HepG2 (cell line): ENCODE data around the gene ARMH3. TPM values are rescaled to one million over a fixed set of nuclear protein-coding genes. Genes with fewer than 3 reads are reported as not detected.

Source experiments
- NR2F1 ChIP-seq, 2 experiments: fragments of 450-650 bp in 1 of 2; formaldehyde crosslinking in 1 of 2; IDR thresholded peaks; 2 replicates each; pipeline versions ENCODE4 v1.5.0 to v1.6.1; 2016 to 2020; ENCODE audit warnings: mild to moderate bottlenecking in 1 of 2, missing compliant biosample characterization in 1 of 2, missing genetic modification reagents in 1 of 2, moderate library complexity in 1 of 2
- SALL1 ChIP-seq: sonication (generic); formaldehyde crosslinking; IDR thresholded peaks from 2 replicates; pipeline ENCODE4 v1.8.0; 2022; ENCODE audit warnings: mild to moderate bottlenecking, missing genetic modification reagents
- polyA plus RNA-seq, 8 experiments: library from polyadenylated mRNA; depleted of rRNA in 3 of 8; stranded (reverse) in 7 of 8; unstranded in 1 of 8; fragments of >200 nt; fragmentation: Illumina TruSeq in 4 of 8; extraction: Trizol in 4 of 8; gene quantifications; 2 replicates each; pipeline versions ENCODE4 v1.2.1 to v1.2.3, GENCODE V29; 2011 to 2016; ENCODE audit warnings: low read depth in 4 of 8, missing spikeins in 1 of 8, mixed read lengths in 1 of 8; ENCODE audit not compliant: insufficient read depth in 1 of 8
- total RNA-seq, 5 experiments: library from RNA; depleted of rRNA; stranded (reverse); fragments of >200 nt; fragmentation: Illumina TruSeq; extraction: Trizol; gene quantifications; 2 replicates each; pipeline ENCODE4 v1.2.3, GENCODE V29; 2016; ENCODE audit warnings: low read depth in 1 of 5
- TF ChIP-seq, protein P1 (sequence below): sonication (generic); formaldehyde crosslinking; IDR thresholded peaks from 2 replicates; pipeline ENCODE4 v1.5.1; 2020; ENCODE audit warnings: mild to moderate bottlenecking, missing genetic modification reagents, borderline replicate concordance
- TF ChIP-seq, protein P2 (sequence below): sonication (generic); formaldehyde crosslinking; IDR thresholded peaks from 2 replicates; pipeline ENCODE4 v1.8.0; 2022; ENCODE audit warnings: mild to moderate bottlenecking, missing genetic modification reagents
- TF ChIP-seq, protein P3 (sequence below): sonication (generic); formaldehyde crosslinking; IDR thresholded peaks from 2 replicates; pipeline ENCODE4 v1.4.0; 2020; ENCODE audit warnings: missing genetic modification reagents, mild to moderate bottlenecking, borderline replicate concordance

Gene ARMH3
- total and polyA plus RNA-seq, 2 of the 13 experiments (the other 11 are each of a cell fraction or from before 2014, with no cell fraction given) = 8.4 to 16.9 TPM

DNA sequence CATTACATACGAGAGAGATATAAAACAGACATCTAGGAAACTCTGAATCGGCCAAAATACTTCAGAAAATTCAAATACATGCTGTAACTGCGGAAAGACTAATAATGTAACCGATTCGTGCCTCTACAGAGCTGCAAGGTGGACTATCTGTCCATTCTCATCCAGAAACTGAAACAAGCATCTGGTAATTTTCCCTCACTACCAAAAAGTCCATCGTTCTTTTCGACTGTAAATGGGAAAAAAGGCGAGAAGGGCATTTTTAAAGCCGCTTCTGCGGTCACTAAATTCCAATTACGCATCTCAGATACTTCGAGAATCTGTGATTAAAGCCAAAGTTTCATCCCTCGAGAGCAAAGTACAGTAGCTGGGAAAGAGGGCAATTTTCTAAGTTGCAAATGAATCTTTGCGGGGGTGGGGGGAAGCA is 239.0 kb downstream of the ARMH3 start (continued):
- TF ChIP-seq NR2F1 (CRISPR knock-in tag; IDR thresholded peaks at IDR 0.05) = no peak
- TF ChIP-seq, protein P1, sequence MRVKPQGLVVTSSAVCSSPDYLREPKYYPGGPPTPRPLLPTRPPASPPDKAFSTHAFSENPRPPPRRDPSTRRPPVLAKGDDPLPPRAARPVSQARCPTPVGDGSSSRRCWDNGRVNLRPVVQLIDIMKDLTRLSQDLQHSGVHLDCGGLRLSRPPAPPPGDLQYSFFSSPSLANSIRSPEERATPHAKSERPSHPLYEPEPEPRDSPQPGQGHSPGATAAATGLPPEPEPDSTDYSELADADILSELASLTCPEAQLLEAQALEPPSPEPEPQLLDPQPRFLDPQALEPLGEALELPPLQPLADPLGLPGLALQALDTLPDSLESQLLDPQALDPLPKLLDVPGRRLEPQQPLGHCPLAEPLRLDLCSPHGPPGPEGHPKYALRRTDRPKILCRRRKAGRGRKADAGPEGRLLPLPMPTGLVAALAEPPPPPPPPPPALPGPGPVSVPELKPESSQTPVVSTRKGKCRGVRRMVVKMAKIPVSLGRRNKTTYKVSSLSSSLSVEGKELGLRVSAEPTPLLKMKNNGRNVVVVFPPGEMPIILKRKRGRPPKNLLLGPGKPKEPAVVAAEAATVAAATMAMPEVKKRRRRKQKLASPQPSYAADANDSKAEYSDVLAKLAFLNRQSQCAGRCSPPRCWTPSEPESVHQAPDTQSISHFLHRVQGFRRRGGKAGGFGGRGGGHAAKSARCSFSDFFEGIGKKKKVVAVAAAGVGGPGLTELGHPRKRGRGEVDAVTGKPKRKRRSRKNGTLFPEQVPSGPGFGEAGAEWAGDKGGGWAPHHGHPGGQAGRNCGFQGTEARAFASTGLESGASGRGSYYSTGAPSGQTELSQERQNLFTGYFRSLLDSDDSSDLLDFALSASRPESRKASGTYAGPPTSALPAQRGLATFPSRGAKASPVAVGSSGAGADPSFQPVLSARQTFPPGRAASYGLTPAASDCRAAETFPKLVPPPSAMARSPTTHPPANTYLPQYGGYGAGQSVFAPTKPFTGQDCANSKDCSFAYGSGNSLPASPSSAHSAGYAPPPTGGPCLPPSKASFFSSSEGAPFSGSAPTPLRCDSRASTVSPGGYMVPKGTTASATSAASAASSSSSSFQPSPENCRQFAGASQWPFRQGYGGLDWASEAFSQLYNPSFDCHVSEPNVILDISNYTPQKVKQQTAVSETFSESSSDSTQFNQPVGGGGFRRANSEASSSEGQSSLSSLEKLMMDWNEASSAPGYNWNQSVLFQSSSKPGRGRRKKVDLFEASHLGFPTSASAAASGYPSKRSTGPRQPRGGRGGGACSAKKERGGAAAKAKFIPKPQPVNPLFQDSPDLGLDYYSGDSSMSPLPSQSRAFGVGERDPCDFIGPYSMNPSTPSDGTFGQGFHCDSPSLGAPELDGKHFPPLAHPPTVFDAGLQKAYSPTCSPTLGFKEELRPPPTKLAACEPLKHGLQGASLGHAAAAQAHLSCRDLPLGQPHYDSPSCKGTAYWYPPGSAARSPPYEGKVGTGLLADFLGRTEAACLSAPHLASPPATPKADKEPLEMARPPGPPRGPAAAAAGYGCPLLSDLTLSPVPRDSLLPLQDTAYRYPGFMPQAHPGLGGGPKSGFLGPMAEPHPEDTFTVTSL = no peak
- TF ChIP-seq SALL1 (CRISPR knock-in tag) = no peak
- TF ChIP-seq, protein P2, sequence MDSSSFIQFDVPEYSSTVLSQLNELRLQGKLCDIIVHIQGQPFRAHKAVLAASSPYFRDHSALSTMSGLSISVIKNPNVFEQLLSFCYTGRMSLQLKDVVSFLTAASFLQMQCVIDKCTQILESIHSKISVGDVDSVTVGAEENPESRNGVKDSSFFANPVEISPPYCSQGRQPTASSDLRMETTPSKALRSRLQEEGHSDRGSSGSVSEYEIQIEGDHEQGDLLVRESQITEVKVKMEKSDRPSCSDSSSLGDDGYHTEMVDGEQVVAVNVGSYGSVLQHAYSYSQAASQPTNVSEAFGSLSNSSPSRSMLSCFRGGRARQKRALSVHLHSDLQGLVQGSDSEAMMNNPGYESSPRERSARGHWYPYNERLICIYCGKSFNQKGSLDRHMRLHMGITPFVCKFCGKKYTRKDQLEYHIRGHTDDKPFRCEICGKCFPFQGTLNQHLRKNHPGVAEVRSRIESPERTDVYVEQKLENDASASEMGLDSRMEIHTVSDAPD (CRISPR knock-in tag) = no peak
- TF ChIP-seq, protein P3, sequence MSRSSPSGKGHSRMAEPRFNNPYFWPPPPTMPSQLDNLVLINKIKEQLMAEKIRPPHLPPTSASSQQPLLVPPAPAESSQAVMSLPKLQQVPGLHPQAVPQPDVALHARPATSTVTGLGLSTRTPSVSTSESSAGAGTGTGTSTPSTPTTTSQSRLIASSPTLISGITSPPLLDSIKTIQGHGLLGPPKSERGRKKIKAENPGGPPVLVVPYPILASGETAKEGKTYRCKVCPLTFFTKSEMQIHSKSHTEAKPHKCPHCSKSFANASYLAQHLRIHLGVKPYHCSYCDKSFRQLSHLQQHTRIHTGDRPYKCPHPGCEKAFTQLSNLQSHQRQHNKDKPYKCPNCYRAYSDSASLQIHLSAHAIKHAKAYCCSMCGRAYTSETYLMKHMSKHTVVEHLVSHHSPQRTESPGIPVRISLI (CRISPR knock-in tag) = no peak
